ENCODE results near the gene YJEFN3.

YJEFN3 gene

GRCh38 chr19:19504754-19505668 lies 23.7 kb upstream of the YJEFN3 start:
- Mint-ChIP-seq H3K9me3 (no peaks in the 10 kb centered on the region), H3K4me3 (no peak overlapping the region), H3K4me1 (no peaks in the 10 kb centered on the region), H3K27ac (no peak overlapping the region), H3K27me3 (no peaks in the 10 kb centered on the region), H3K36me3 (peaks cover 49 to 58% of the 10 kb centered on the region in 2 donors)
- DNase-seq: no peak
- ATAC-seq (replicated peaks): no peak

- Mint-ChIP-seq H3K9me3 (no peaks in the 10 kb centered on the region), H3K27me3 (no peaks in the 10 kb centered on the region), H3K27ac (peak overlapping the region; percentile 37), H3K4me1 (peaks cover 0 to 2% of the 10 kb centered on the region in 2 donors), H3K4me3 (no peak overlapping the region), H3K36me3 (peaks cover 48 to 57% of the 10 kb centered on the region in 2 donors)
- ATAC-seq (replicated peaks) (no peak), DNase-seq (no peak)
These were observed 22.9 kb upstream of the YJEFN3 start for GRCh38 chr19:19505669-19506326.

GRCh38 chr19:19506592-19506991 lies 22.1 kb upstream of the YJEFN3 start:
- ATAC-seq (replicated peaks) (no peak), DNase-seq (no peak)
- Mint-ChIP-seq H3K9me3 (no peaks in the 10 kb centered on the region), H3K4me3 (no peak overlapping the region), H3K4me1 (peaks cover 0 to 2% of the 10 kb centered on the region in 2 donors), H3K36me3 (peaks cover 45 to 53% of the 10 kb centered on the region in 2 donors), H3K27ac (no peak overlapping the region), H3K27me3 (no peaks in the 10 kb centered on the region)

- H3K36me3 Mint-ChIP-seq: peaks cover 40 to 47% of the 10 kb centered on the region in 2 donors
- H3K4me1 Mint-ChIP-seq: peaks cover 0 to 3% of the 10 kb centered on the region in 2 donors
- DNase-seq (no peak), ATAC-seq (replicated peaks) (no peak)
- no peaks in the 10 kb centered on the region for H3K27me3 Mint-ChIP-seq
- H3K27ac Mint-ChIP-seq: peak overlapping the region; percentile 42
- H3K4me3 Mint-ChIP-seq: no peak overlapping the region
- H3K9me3 Mint-ChIP-seq: no peaks in the 10 kb centered on the region
These were observed 21.4 kb upstream of the YJEFN3 start for GRCh38 chr19:19507354-19507753.

GRCh38 chr19:19508217-19508616 lies 20.5 kb upstream of the YJEFN3 start:
- H3K27me3 Mint-ChIP-seq: no peaks in the 10 kb centered on the region
- H3K36me3 Mint-ChIP-seq: peaks cover 31 to 40% of the 10 kb centered on the region in 2 donors
- no peaks in the 10 kb centered on the region for H3K9me3 Mint-ChIP-seq
- DNase-seq (no peak), ATAC-seq (replicated peaks) (peak in 1 of 2 donors; percentile 16)
- peaks cover 0 to 3% of the 10 kb centered on the region in 2 donors for H3K4me1 Mint-ChIP-seq
- H3K27ac Mint-ChIP-seq: no peak overlapping the region
- no peak overlapping the region for H3K4me3 Mint-ChIP-seq

GRCh38 chr19:19510432-19510831 lies 18.3 kb upstream of the YJEFN3 start:
- H3K4me3 Mint-ChIP-seq: no peak overlapping the region
- peak overlapping the region; percentile 20 for H3K27ac Mint-ChIP-seq
- ATAC-seq (replicated peaks) (peak; percentile 16 to 19), DNase-seq (no peak)
- no peaks in the 10 kb centered on the region for H3K27me3 Mint-ChIP-seq
- H3K9me3 Mint-ChIP-seq: no peaks in the 10 kb centered on the region
- peaks cover 3 to 6% of the 10 kb centered on the region in 2 donors for H3K4me1 Mint-ChIP-seq
- peaks cover 27 to 31% of the 10 kb centered on the region in 2 donors for H3K36me3 Mint-ChIP-seq

GRCh38 chr19:19513682-19514081 lies 15.0 kb upstream of the YJEFN3 start:
- ATAC-seq (replicated peaks): no peak
- no peaks in the 10 kb centered on the region for H3K9me3 Mint-ChIP-seq
- peak overlapping the region; percentile 83 for H3K27ac Mint-ChIP-seq
- H3K4me1 Mint-ChIP-seq: peaks cover 3 to 21% of the 10 kb centered on the region in 2 donors
- no peak overlapping the region for H3K4me3 Mint-ChIP-seq
- no peaks in the 10 kb centered on the region for H3K27me3 Mint-ChIP-seq
- no peak for DNase-seq
- peaks cover 8 to 9% of the 10 kb centered on the region in 2 donors for H3K36me3 Mint-ChIP-seq

- Mint-ChIP-seq H3K9me3 (no peaks in the 10 kb centered on the region), H3K4me3 (peak overlapping the region; percentile 71 to 72), H3K4me1 (peaks cover 6 to 24% of the 10 kb centered on the region in 2 donors), H3K27me3 (no peaks in the 10 kb centered on the region), H3K27ac (peak overlapping the region; percentile 83), H3K36me3 (peaks cover 11 to 13% of the 10 kb centered on the region in 2 donors)
- no peak for DNase-seq
- ATAC-seq (replicated peaks): no peak
These were observed 14.5 kb upstream of the YJEFN3 start for GRCh38 chr19:19514215-19514657.

GRCh38 chr19:19514881-19515641 lies 13.7 kb upstream of the YJEFN3 start, which contains the start of gene TSSK6:
Gene TSSK6 (minus strand): TSS chr19:19515548. CDS start chr19:19515427, 121 bp downstream.
- Mint-ChIP-seq H3K27ac (peak within 1 kb of the TSS; percentile 95), H3K36me3 (peaks cover 18 to 21% of the 10 kb centered on the region in 2 donors), H3K4me1 (peaks cover 10 to 31% of the 10 kb centered on the region in 2 donors), H3K9me3 (no peaks in the 10 kb centered on the region), H3K4me3 (peak within 1 kb of the TSS; percentile 89 to 97), H3K27me3 (no peaks in the 10 kb centered on the region)
- DNase-seq: no peak
- no peak for ATAC-seq (replicated peaks)

GRCh38 chr19:19515642-19516519 lies 12.8 kb upstream of the YJEFN3 start, which contains the start of gene NDUFA13:
Gene NDUFA13 (plus strand): TSS chr19:19516225. CDS start chr19:19516239, 14 bp downstream.
- H3K27me3 Mint-ChIP-seq: no peaks in the 10 kb centered on the region
- no peaks in the 10 kb centered on the region for H3K9me3 Mint-ChIP-seq
- H3K4me3 Mint-ChIP-seq: peak within 1 kb of the TSS; percentile 89 to 97
- peak; percentile 93 for DNase-seq
- peaks cover 21 to 29% of the 10 kb centered on the region in 2 donors for H3K36me3 Mint-ChIP-seq
- H3K4me1 Mint-ChIP-seq: peaks cover 12 to 39% of the 10 kb centered on the region in 2 donors
- ATAC-seq (replicated peaks): peak; percentile 96 to 97
- H3K27ac Mint-ChIP-seq: peak within 1 kb of the TSS; percentile 95

- H3K4me1 Mint-ChIP-seq: peaks cover 12 to 41% of the 10 kb centered on the region in 2 donors
- H3K27ac Mint-ChIP-seq: no peak overlapping the region
These were observed 11.5 kb upstream of the YJEFN3 start for GRCh38 chr19:19517235-19517619.

GRCh38 chr19:19520989-19521388 lies 7.7 kb upstream of the YJEFN3 start:
- DNase-seq (no peak), ATAC-seq (replicated peaks) (no peak)
- Mint-ChIP-seq H3K36me3 (peaks cover 15 to 34% of the 10 kb centered on the region in 2 donors), H3K4me3 (no peak overlapping the region), H3K27ac (no peak overlapping the region), H3K9me3 (no peaks in the 10 kb centered on the region), H3K4me1 (peaks cover 13 to 45% of the 10 kb centered on the region in 2 donors), H3K27me3 (no peaks in the 10 kb centered on the region)

More at GRCh38 chr19:19517235-19517619, 11.5 kb upstream of the YJEFN3 start:
- Mint-ChIP-seq H3K36me3 (peaks cover 22 to 30% of the 10 kb centered on the region in 2 donors), H3K9me3 (no peaks in the 10 kb centered on the region), H3K27me3 (no peaks in the 10 kb centered on the region), H3K4me3 (peak overlapping the region; percentile 52 to 89)
- DNase-seq (no peak), ATAC-seq (replicated peaks) (no peak)

- Mint-ChIP-seq H3K27me3 (no peaks in the 10 kb centered on the region), H3K27ac (no peak overlapping the region), H3K9me3 (no peaks in the 10 kb centered on the region), H3K4me1 (peaks cover 15 to 45% of the 10 kb centered on the region in 2 donors), H3K4me3 (no peak overlapping the region), H3K36me3 (peaks cover 20 to 51% of the 10 kb centered on the region in 2 donors)
- no peak for DNase-seq
- ATAC-seq (replicated peaks): no peak
These were observed 5.5 kb upstream of the YJEFN3 start for GRCh38 chr19:19523177-19523576.
